B cell (primary cell): Measurements from ENCODE around the gene FAM20C. TPM values are rescaled to one million over a fixed set of nuclear protein-coding genes. Genes with fewer than 3 reads are reported as not detected.

Experiments
- ATAC-seq: fragments of 200-7000 bp; cut with Tn5 transposase; one replicate; pipeline ENCODE4 v1.10.0; 2021; ENCODE audit warnings: low read depth, mild to moderate bottlenecking, moderate number of reproducible peaks, moderate library complexity
- CTCF ChIA-PET: fragments of 350-600 bp; sonication (Branson Sonifier 250); formaldehyde crosslinking; loops from one replicate; lab custom pipeline; 2021; ENCODE audit warnings: antibody characterized with exemption, inconsistent platforms; lab: Charles Lee
- POLR2A ChIA-PET: fragments of 350-600 bp; sonication (Branson Sonifier 250); formaldehyde crosslinking; loops from one replicate; lab custom pipeline; 2021; ENCODE audit warnings: antibody characterized with exemption; lab: Charles Lee
- DNase-seq: peaks from one replicate; pipeline ENCODE4 v3.0.0; 2013
- H2AFZ ChIP-seq: 2 replicates; pipeline ENCODE4 v1.6.1; 2012; ENCODE audit warnings: mild to moderate bottlenecking, low read depth, low read length; ENCODE audit not compliant: insufficient read depth, poor library complexity, severe bottlenecking
- H3K27ac ChIP-seq, 2 donors: 1 replicate in 1 of 2; 2 replicates in 1 of 2; pipeline ENCODE4 v1.5.1; 2012 to 2013; ENCODE audit warnings: low read length in 2 of 2, mild to moderate bottlenecking in 2 of 2, moderate library complexity in 1 of 2
- H3K27me3 ChIP-seq, 4 experiments: fragments of 200-600 bp in 1 of 4; sonication (generic) in 1 of 4; replicated peaks in 1 of 4; 1 replicate in 2 of 4; 2 replicates in 2 of 4; pipeline versions ENCODE4 v1.6.1 to v1.7.0; 2013 to 2016; ENCODE audit warnings: low read length in 3 of 4, mild to moderate bottlenecking in 2 of 4, mixed read lengths in 1 of 4, moderate library complexity in 1 of 4; ENCODE audit not compliant: insufficient read depth in 4 of 4, control insufficient read depth in 3 of 4; ENCODE audit errors: control extremely low read depth in 1 of 4
- H3K36me3 ChIP-seq, 2 experiments: replicated peaks in 1 of 2; 1 replicate in 1 of 2; 2 replicates in 1 of 2; pipeline versions ENCODE4 v1.6.1 to v1.7.1; 2013; ENCODE audit warnings: low read length in 1 of 2; ENCODE audit not compliant: insufficient read depth in 2 of 2, control insufficient read depth in 1 of 2; ENCODE audit errors: control extremely low read depth in 1 of 2, extremely low read depth in 1 of 2
- H3K4me1 ChIP-seq, 2 donors: fragments of 200-600 bp in 1 of 2; sonication (generic) in 1 of 2; 1 replicate in 1 of 2; 2 replicates in 1 of 2; pipeline versions ENCODE4 v1.5.1 to v1.6.1; 2013 to 2017; ENCODE audit warnings: low read length in 2 of 2; ENCODE audit not compliant: control insufficient read depth in 2 of 2, insufficient read depth in 2 of 2
- H3K4me2 ChIP-seq: replicated peaks from 2 replicates; pipeline ENCODE3; 2012; ENCODE audit warnings: mild to moderate bottlenecking, low read depth, low read length; ENCODE audit not compliant: poor library complexity, severe bottlenecking
- H3K4me3 ChIP-seq, 5 experiments: fragments of 200-600 bp in 1 of 5; sonication (generic) in 1 of 5; 1 replicate in 3 of 5; 2 replicates in 2 of 5; pipeline versions ENCODE4 v1.5.1 to v1.7.0; 2011 to 2016; ENCODE audit warnings: low read length in 4 of 5, mild to moderate bottlenecking in 4 of 5, low read depth in 2 of 5, control low read depth in 1 of 5, moderate library complexity in 1 of 5; ENCODE audit not compliant: insufficient read depth in 1 of 5; ENCODE audit errors: control extremely low read depth in 1 of 5, extremely low read depth in 1 of 5
- H3K79me2 ChIP-seq: fragments of 200-600 bp; sonication (generic); one replicate; pipeline ENCODE4 v1.6.0; 2016; ENCODE audit warnings: low read length; ENCODE audit not compliant: control insufficient read depth, insufficient read depth
- H3K9ac ChIP-seq: fragments of 200-600 bp; sonication (generic); 2 replicates; pipeline ENCODE4 v1.6.1; 2017; ENCODE audit warnings: mild to moderate bottlenecking, low read length, moderate library complexity
- H3K9me3 ChIP-seq, 3 donors: one replicate each; pipeline versions ENCODE4 v1.6.1 to v1.7.1; 2013; ENCODE audit warnings: low read length in 2 of 3; ENCODE audit not compliant: control insufficient read depth in 2 of 3, insufficient read depth in 1 of 3; ENCODE audit errors: control extremely low read depth in 1 of 3
- H4K20me1 ChIP-seq: 2 replicates; pipeline ENCODE4 v1.6.0; 2012; ENCODE audit warnings: mild to moderate bottlenecking, low read length; ENCODE audit not compliant: insufficient read depth, control insufficient read depth, poor library complexity, severe bottlenecking
- H3K27ac Mint-ChIP-seq: one replicate; pipeline ENCODE4 v1.8.0; 2021; ENCODE audit warnings: mixed read lengths
- H3K27me3 Mint-ChIP-seq: one replicate; pipeline ENCODE4 v1.8.0; 2021; ENCODE audit warnings: mixed read lengths
- H3K4me1 Mint-ChIP-seq: one replicate; pipeline ENCODE4 v1.8.0; 2021; ENCODE audit warnings: mixed read lengths
- H3K4me3 Mint-ChIP-seq: one replicate; pipeline ENCODE4 v1.8.0; 2021; ENCODE audit warnings: mixed read lengths
- H3K9me3 Mint-ChIP-seq: one replicate; pipeline ENCODE4 v1.8.0; 2022; ENCODE audit warnings: mixed read lengths; ENCODE audit not compliant: insufficient read depth
- CTCF ChIP-seq: fragments of 200-600 bp; IDR thresholded peaks from one replicate; pipeline ENCODE4 v1.8.0; 2022; ENCODE audit warnings: antibody characterized with exemption, mild to moderate bottlenecking
- EZH2 ChIP-seq: IDR thresholded peaks from 2 replicates; pipeline ENCODE4 v1.6.1; 2012; ENCODE audit warnings: borderline replicate concordance, low read depth, mild to moderate bottlenecking, moderate library complexity, low read length; ENCODE audit not compliant: insufficient read depth, poor library complexity, severe bottlenecking
- WGBS: methylation state at CpG from one replicate; pipeline ENCODE4 v1.1.5; 2013; ENCODE audit warnings: missing lambda C conversion rate; ENCODE audit not compliant: insufficient coverage; 5-methylcytosine and 5-hydroxymethylcytosine counted together
- intact Hi-C: fragments of 100-400 bp; cut with micrococcal nuclease; formaldehyde crosslinking; loops from one replicate; pipeline ENCODE4 v1.10.0; 2022
- polyA plus RNA-seq: library from polyadenylated mRNA; depleted of rRNA; stranded (reverse); fragments of >200 nt; gene quantifications from 2 replicates; pipeline ENCODE4 v1.2.3, GENCODE V29; 2012
- total RNA-seq, 2 donors: library from RNA; stranded (reverse); fragments of 120-200 nt in 1 of 2; gene quantifications; 1 replicate in 1 of 2; 2 replicates in 1 of 2; pipeline versions ENCODE4 v1.2.3 to v1.2.4, GENCODE V29; 2013 to 2022

Gene FAM20C
- total and polyA plus RNA-seq, 2 donors (not counting 1 experiment from before 2014, with no cell fraction given) = 0.54 to 0.81 TPM

GRCh38 chr7:216360-217300 lies 24.3 kb downstream of the FAM20C start:
- no peak for TF ChIP-seq CTCF
- TF ChIP-seq EZH2 = no peak
- Histone ChIP-seq H4K20me1 (no peaks in the 10 kb centered on the region), H3K4me2 (no peak overlapping the region), H3K9ac (no peak overlapping the region), H2AFZ (no peak overlapping the region), H3K27ac (no peak overlapping the region), H3K9me3 (peaks cover 0 to 6% (median 0%) of the 10 kb centered on the region in 3 donors), H3K79me2 (no peaks in the 10 kb centered on the region), H3K27me3 (no peaks in the 10 kb centered on the region), H3K36me3 (no peaks in the 10 kb centered on the region), H3K4me1 (no peaks in the 10 kb centered on the region), H3K4me3 (no peak overlapping the region)
- intact Hi-C loops = no loop called here
- no peak for DNase-seq
- H3K27me3 Mint-ChIP-seq = peaks cover 3% of the 10 kb centered on the region
- ChIA-PET CTCF (no interaction called here), POLR2A (no interaction called here)
- no peak overlapping the region for H3K4me3 Mint-ChIP-seq
- no peaks in the 10 kb centered on the region for H3K9me3 Mint-ChIP-seq
- no peak overlapping the region for H3K27ac Mint-ChIP-seq
- no peak for ATAC-seq
- no peaks in the 10 kb centered on the region for H3K4me1 Mint-ChIP-seq
- WGBS = 91% methylated on average over 20 of the region's 24 CpGs

- Mint-ChIP-seq H3K9me3 (no peaks in the 10 kb centered on the region), H3K4me3 (no peak overlapping the region), H3K27ac (no peak overlapping the region), H3K27me3 (peaks cover 3% of the 10 kb centered on the region), H3K4me1 (no peaks in the 10 kb centered on the region)
- no peak for DNase-seq
- peaks cover 0 to 6% (median 0%) of the 10 kb centered on the region in 3 donors for H3K9me3 ChIP-seq
- H3K79me2 ChIP-seq = no peaks in the 10 kb centered on the region
- no peak overlapping the region for H3K4me3 ChIP-seq
- no peak overlapping the region for H3K27ac ChIP-seq
- H2AFZ ChIP-seq = no peak overlapping the region
- POLR2A ChIA-PET = no interaction called here
- intact Hi-C loops = no loop called here
- H3K36me3 ChIP-seq = no peaks in the 10 kb centered on the region
- WGBS = 91% methylated on average over 21 of the region's 21 CpGs
- ATAC-seq = no peak
- no peak for TF ChIP-seq CTCF
- TF ChIP-seq EZH2 = no peak
- no peaks in the 10 kb centered on the region for H3K27me3 ChIP-seq
- CTCF ChIA-PET = no interaction called here
- H3K9ac ChIP-seq = no peak overlapping the region
- H4K20me1 ChIP-seq = no peaks in the 10 kb centered on the region
- no peaks in the 10 kb centered on the region for H3K4me1 ChIP-seq
- H3K4me2 ChIP-seq = no peak overlapping the region
These were observed 25.4 kb downstream of the FAM20C start for GRCh38 chr7:217781-218180.
